HG02763 (cell line): ENCODE results near the gene HOXA1.

Source experiments
- ATAC-seq: cut with Tn5 transposase; IDR thresholded peaks from one replicate; pipeline ENCODE4 v1.9.1; 2021; ENCODE audit warnings: mild to moderate bottlenecking, moderate library complexity; ENCODE audit not compliant: unreplicated experiment

Gene HOXA1

GRCh38 chr7:27095897-27096767 lies at the start of gene HOXA1:
HOXA1 (minus strand) TSS chr7:27096000; CDS start chr7:27095912, 88 bp downstream.
- peak; percentile 88 for ATAC-seq

DNA sequence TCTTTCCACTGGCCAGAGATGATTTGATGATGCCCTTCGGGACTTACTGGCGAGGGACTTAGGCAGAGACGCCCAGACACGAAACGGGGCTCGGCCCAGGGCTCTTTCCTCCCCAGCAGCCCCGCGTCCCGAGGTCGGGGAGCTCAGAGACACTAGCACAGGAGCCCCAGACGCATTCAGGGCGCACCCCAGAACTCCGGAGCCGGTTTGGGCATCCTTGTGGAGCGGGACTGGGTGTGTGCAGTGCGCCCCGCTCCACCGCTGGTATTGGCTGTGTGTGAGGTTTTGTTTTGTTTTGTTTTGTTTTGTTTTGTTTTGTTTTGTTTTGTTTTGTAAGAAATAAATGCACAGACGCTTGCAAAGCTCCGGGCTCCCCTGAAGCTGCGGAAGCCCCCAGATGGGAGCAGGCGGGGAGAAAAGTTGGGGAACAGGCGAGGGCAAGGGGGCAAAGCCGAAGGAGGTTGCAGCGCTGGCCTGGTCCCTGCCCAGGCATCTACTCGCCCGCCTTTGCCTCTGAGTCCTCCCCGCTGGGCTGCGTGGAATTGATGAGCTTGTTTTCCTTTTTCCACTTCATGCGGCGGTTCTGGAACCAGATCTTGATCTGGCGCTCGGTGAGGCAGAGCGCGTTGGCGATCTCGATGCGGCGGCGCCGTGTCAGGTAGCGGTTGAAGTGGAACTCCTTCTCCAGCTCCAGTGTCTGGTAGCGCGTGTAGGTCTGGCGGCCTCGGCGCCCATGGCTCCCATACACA lies 49.5 kb upstream of the HOXA1 start:
- no peak for ATAC-seq

GRCh38 chr7:27144781-27145164 lies 49.0 kb upstream of the HOXA1 start:
- no peak for ATAC-seq

DNA sequence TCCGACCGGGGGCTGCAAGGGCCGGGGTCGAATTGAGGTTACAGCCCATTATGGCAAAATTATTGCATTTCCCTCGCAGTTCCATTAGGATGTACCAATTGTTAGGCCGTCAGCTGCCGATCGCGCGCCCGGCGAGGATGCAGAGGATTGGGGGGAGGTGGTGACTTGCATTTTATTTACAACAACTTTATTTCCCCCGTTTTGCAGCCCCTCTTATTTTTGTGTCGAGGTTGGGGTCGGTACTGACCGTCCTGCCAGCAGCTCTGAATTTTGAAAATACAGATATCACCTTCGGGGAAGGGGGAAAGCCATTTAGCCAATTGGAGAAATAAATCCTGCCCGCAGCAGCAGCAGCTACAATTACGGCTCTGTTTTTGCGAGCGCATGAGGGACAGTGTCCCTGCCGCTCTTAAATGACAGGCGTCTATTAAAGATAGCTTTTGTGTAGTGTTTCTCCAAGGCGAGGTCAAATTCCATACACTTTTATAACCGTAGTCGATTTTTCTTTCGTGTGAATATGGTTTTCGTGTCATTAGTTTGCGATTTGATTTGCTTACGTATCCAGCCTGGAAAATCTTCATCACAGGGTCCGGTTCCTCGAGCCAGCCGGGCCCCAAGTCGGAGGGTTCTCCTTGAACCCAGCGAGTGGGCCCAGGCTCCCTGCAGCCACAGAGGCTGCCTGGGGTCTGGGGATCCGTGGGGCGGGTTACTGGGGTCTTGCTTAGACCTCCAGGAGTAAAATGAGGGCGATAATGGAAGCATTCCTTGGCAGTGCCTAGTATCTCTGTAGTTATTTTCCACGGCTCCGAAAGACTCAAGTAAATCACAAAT lies 48.4 kb upstream of the HOXA1 start:
- no peak for ATAC-seq

DNA sequence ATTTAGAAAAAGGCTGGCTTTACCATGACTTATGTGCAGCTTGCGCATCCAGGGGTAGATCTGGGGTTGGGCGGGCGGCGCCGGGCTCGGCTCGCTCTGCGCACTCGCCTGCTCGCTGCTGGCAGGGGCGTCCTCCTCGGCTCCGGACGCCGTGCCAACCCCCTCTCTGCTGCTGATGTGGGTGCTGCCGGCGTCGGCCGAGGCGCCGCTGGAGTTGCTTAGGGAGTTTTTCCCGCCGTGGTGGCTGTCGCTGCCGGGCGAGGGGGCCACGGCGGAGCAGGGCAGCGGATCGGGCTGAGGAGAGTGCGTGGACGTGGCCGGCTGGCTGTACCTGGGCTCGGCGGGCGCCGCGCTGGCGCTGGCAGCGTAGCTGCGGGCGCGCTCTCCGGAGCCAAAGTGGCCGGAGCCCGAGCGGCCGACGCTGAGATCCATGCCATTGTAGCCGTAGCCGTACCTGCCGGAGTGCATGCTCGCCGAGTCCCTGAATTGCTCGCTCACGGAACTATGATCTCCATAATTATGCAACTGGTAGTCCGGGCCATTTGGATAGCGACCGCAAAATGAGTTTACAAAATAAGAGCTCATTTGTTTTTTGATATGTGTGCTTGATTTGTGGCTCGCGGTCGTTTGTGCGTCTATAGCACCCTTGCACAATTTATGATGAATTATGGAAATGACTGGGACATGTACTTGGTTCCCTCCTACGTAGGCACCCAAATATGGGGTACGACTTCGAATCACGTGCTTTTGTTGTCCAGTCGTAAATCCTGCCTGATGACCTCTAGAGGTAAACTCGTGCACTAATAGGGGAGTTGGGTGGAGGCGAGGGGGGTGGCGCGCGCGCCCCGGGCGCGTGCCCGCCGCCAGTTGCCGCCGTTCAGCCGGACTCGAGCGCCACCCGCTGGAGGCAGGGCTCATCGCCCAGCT lies 47.5 kb upstream of the HOXA1 start, which contains the start of gene HOXA5:
Gene HOXA5, minus strand, starts transcription at position 659 of the 927 bp plus-strand sequence. Its CDS starts 74 bp downstream, at position 585.
- no peak for ATAC-seq

GRCh38 chr7:27142580-27143022 lies 46.8 kb upstream of the HOXA1 start:
- no peak for ATAC-seq

GRCh38 chr7:27141923-27142579 lies 46.3 kb upstream of the HOXA1 start:
- ATAC-seq, result no peak

GRCh38 chr7:27141137-27141922 lies 45.5 kb upstream of the HOXA1 start:
- ATAC-seq, result no peak

GRCh38 chr7:27140126-27140857 lies 44.5 kb upstream of the HOXA1 start:
- no peak for ATAC-seq

DNA sequence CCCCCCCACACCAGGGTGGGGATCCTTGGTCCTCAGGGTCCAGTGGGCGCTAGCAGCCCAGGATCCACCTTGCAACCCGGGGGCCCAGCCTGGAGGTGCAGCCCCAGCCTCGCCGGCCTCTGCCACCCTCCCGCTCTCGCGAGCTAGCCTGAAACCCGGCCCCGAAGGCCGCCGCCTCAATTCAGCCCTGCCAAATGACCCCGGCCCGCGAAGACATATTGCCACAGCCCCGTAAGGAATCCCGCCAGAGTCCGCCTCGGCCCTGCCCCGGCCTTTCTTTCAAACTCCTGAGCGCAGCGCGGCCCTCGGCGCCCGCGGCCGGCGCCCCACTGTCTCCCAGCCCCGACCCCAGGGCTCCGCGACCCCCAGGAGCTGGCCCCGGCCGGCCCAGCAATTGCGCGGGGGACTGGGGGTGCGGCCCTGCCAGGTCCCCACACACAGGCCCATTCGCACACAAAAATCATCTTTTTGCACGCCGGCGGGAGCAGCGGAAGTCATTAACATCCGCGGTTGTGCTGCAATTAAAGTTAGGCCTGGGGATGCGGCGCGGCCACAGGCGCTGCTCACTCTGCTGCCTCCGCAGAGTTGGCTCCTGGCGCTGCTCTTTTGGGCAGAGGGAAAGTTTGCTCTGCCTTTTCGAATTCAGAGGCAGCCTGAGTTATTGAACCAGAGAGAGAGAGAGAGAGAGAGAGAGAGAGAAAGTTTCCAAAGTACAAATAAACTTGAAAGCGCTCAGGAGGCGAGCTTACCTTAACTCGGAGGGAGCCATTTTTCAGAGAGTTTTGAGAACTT lies 43.7 kb upstream of the HOXA1 start:
- no peak for ATAC-seq

GRCh38 chr7:27138985-27139333 lies 43.2 kb upstream of the HOXA1 start:
- ATAC-seq, result no peak

- ATAC-seq, result no peak
Measured at GRCh38 chr7:27138472-27138871, 42.7 kb upstream of the HOXA1 start.

DNA sequence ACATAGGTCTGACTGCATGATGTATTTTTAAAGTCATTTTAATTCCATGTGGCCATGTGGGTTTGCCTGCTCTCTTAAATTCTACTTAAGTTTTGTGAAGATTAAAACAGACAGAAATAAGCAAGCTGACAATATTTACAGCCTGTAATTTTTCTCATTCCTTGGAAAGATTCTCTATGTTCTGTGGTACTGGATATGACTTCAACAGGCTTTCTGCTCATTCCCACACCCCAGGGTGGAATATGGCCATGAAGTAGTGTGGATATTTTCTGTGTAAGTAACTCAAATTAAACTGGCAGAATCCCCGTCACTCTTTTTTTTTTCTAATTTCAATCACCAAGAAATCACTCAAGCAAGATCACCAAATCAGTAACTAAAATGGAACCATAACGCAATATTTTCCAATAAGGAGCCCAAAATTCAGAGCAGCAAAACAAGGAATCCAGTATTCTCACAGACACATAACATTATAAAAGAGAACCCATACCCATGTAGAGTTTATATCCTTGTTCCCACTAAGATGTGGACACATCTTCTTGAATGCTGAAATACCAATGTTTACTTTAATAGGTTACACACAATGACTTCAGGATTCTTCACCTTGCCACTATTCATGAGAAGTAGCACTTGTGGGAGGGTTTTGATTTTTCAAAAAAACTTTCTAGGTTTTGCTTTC lies 42.0 kb upstream of the HOXA1 start:
- ATAC-seq, result no peak

GRCh38 chr7:27134392-27134791 lies 38.6 kb upstream of the HOXA1 start:
- ATAC-seq, result no peak

DNA sequence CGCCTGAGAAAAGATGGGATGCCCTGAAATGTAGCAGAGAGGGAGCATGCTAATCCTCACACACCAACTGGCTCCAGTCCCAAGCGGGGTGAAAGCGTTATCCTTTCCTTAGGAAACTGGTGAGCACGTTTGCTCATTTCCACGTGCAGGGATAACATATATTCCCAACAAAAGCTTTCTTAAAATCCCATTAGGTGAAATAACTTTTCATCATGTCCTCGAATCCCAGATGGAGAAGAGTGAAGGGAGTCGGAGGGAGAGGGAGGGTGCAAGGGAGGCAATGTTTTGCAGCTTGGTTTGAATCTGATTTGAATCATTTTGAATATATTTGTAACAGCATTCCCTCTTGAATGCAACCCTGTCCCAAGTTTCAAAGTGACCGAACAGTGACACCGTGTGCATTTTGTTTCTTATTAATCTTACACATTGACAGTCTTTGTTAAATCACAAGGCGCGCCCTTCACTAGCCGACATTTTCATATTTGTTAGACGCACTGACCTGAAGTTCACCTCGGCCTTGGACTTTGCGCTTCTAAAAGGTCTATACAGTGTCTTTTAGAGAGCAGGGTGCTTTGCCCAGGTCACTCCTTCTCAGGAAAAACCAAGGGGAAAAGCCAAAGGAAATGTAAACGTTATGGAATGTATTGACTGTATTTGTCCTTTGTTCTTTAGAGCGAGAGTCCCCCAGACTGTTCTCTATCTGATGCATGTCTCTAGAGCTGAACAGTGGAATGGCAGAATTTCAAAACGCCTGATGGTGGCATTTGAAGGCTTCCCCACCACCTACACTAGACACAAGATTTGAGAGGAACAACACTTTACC lies 37.8 kb upstream of the HOXA1 start:
- ATAC-seq, result no peak

DNA sequence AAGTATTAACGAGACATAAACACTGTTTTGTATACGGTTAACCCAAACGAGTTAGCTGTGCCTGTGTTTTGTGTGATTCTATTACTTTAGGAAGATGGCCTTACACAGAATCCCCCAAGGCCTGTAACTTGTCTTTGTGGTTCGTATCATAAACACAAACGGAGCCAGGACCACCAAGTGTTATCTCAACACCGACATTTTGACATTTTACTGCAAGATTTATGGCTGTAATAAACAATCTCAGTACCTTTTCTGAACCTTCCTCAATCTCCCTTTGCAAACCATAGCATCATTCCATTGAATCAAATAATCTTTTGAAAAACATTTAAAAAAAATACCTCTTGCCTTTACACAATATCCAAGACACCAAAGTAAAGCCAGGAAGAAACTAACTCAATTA lies 37.2 kb upstream of the HOXA1 start:
- ATAC-seq, result no peak
